ENCODE results near the gene OSBPL3. TPM values are rescaled to one million over a fixed set of nuclear protein-coding genes. Genes with fewer than 3 reads are reported as not detected.
A peak's percentile ranks its signal among the peaks of the same experiment; 100 is the strongest.

OSBPL3 gene
- total RNA-seq, 1 donor from 2014 or later = 8.0 TPM

GRCh38 chr7:24821045-24821753 lies 158.8 kb downstream of the OSBPL3 start:
- Histone ChIP-seq H3K4me2 (no peak overlapping the region), H3K4me3 (no peak overlapping the region), H3K27ac (no peak overlapping the region), H3K9ac (no peak overlapping the region), H3K36me3 (no peaks in the 10 kb centered on the region), H3K27me3 (no peaks in the 10 kb centered on the region), H3F3A (ENCODE audit: low read depth) (no peaks in the 10 kb centered on the region), H4K20me1 (ENCODE audit: low read depth) (no peaks in the 10 kb centered on the region), H3K9me3 (ENCODE audit: low read depth) (no peaks in the 10 kb centered on the region), H3K79me2 (ENCODE audit: low read depth) (no peaks in the 10 kb centered on the region), H2AFZ (replicated peaks) (no peak overlapping the region), H3K4me1 (no peaks in the 10 kb centered on the region)
- no peak for TF ChIP-seq EZH2phosphoT487 (IDR thresholded peaks at IDR 0.05)
- no peak for TF ChIP-seq CTCF (IDR thresholded peaks at IDR 0.05)
- TF ChIP-seq EZH2 (IDR thresholded peaks at IDR 0.05) = no peak
- peaks cover 5% of the 10 kb centered on the region for H3K36me3 Mint-ChIP-seq
- no peaks in the 10 kb centered on the region for H3K9me3 Mint-ChIP-seq
- H3K4me3 Mint-ChIP-seq = no peak overlapping the region
- H3K4me1 Mint-ChIP-seq = peaks cover 20% of the 10 kb centered on the region
- peaks cover 3% of the 10 kb centered on the region for H3K27me3 Mint-ChIP-seq (ENCODE audit: insufficient read depth, low read depth)
- no peak overlapping the region for H3K27ac Mint-ChIP-seq
- no peak for DNase-seq (ENCODE audit: low spot score)

DNA sequence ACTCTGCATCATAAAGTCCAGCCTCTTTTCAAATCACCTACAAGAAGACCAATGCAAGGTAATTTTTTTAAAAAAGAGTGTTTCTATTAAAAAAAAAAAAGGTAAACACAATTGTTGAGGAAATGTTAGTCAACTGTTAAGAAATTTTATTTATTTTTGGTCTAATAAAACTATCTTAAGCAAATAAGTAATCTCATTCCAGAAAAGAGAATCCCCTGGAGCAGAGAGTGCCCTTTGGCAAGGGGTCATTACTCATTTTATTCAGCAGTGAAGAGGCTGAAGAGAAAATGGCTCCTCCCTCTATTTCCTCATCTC lies 159.3 kb downstream of the OSBPL3 start:
- Mint-ChIP-seq H3K27ac (no peak overlapping the region), H3K36me3 (peaks cover 4% of the 10 kb centered on the region), H3K4me1 (peaks cover 16% of the 10 kb centered on the region), H3K27me3 (ENCODE audit: insufficient read depth, low read depth) (peaks cover 3% of the 10 kb centered on the region), H3K9me3 (no peaks in the 10 kb centered on the region), H3K4me3 (no peak overlapping the region)
- Histone ChIP-seq H3K27ac (no peak overlapping the region), H3K4me2 (no peak overlapping the region), H3F3A (ENCODE audit: low read depth) (no peaks in the 10 kb centered on the region), H3K36me3 (no peaks in the 10 kb centered on the region), H3K9me3 (ENCODE audit: low read depth) (no peaks in the 10 kb centered on the region), H2AFZ (replicated peaks) (no peak overlapping the region), H3K9ac (no peak overlapping the region), H3K4me3 (no peak overlapping the region), H4K20me1 (ENCODE audit: low read depth) (no peaks in the 10 kb centered on the region), H3K27me3 (no peaks in the 10 kb centered on the region), H3K4me1 (no peaks in the 10 kb centered on the region), H3K79me2 (ENCODE audit: low read depth) (no peaks in the 10 kb centered on the region)
- no peak for TF ChIP-seq EZH2phosphoT487 (IDR thresholded peaks at IDR 0.05)
- no peak for TF ChIP-seq EZH2 (IDR thresholded peaks at IDR 0.05)
- no peak for TF ChIP-seq CTCF (IDR thresholded peaks at IDR 0.05)
- no peak for DNase-seq (ENCODE audit: low spot score)

DNA sequence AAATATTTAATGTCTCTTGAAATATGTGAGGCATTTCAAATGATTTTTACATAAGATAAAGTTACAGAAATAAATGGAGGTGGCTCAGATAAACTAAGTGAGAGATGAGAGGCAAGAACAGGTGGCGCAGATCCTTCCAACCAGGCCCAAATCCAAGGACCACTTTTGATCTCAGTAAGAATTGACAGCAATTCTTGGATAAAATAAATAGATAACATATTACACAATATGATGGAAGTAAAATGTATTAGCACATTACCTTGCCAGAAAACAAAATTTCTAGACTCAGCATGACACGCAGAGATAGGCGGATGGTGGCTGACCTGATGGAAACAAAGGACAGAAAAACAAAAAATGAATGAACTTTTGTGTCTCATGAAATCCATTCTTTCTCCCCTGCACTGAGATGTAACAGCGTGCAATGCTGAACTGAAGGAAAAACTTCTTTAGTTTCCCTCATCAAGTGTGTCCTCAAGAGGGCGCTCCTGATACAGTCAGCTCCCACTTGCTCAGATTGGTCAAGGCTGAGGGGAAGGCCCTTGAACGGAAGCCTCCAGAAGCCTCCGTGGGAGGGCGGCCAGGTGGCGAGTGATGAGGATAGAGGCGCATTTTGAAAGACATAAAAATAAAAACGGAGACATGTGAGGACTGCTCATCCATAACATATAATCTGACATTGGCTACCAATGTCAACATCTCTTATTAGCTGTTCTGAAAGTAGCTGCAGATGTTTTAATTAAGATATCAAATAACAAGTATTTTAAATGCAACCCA lies 159.9 kb downstream of the OSBPL3 start:
- no peaks in the 10 kb centered on the region for H3F3A ChIP-seq (ENCODE audit: low read depth)
- peak overlapping the region; percentile 54 for H3K4me3 Mint-ChIP-seq
- H3K27me3 Mint-ChIP-seq (ENCODE audit: insufficient read depth, low read depth) = peaks cover 3% of the 10 kb centered on the region
- H3K9me3 ChIP-seq (ENCODE audit: low read depth) = no peaks in the 10 kb centered on the region
- no peaks in the 10 kb centered on the region for H3K36me3 ChIP-seq
- no peaks in the 10 kb centered on the region for H3K79me2 ChIP-seq (ENCODE audit: low read depth)
- no peak overlapping the region for H3K27ac ChIP-seq
- no peak overlapping the region for H3K4me2 ChIP-seq
- H3K9me3 Mint-ChIP-seq = no peaks in the 10 kb centered on the region
- H3K4me3 ChIP-seq = no peak overlapping the region
- H3K27ac Mint-ChIP-seq = no peak overlapping the region
- no peaks in the 10 kb centered on the region for H3K4me1 ChIP-seq
- H2AFZ ChIP-seq (replicated peaks) = no peak overlapping the region
- no peaks in the 10 kb centered on the region for H4K20me1 ChIP-seq (ENCODE audit: low read depth)
- peaks cover 16% of the 10 kb centered on the region for H3K4me1 Mint-ChIP-seq
- H3K27me3 ChIP-seq = no peaks in the 10 kb centered on the region
- TF ChIP-seq CTCF (IDR thresholded peaks at IDR 0.05) (peak; percentile 95), EZH2phosphoT487 (IDR thresholded peaks at IDR 0.05) (no peak), EZH2 (IDR thresholded peaks at IDR 0.05) (no peak)
- DNase-seq (ENCODE audit: low spot score) = peak; percentile 84
- peaks cover 4% of the 10 kb centered on the region for H3K36me3 Mint-ChIP-seq
- H3K9ac ChIP-seq = no peak overlapping the region

Measured in neural progenitor cell (in vitro differentiated cells).